GM18868 (cell line): ENCODE measurements around the gene CXCR6.

Source experiments
- ATAC-seq: cut with Tn5 transposase; IDR thresholded peaks from one replicate; pipeline ENCODE4 v1.9.1; 2021; ENCODE audit warnings: mild to moderate bottlenecking, moderate library complexity; ENCODE audit not compliant: unreplicated experiment

Gene CXCR6

DNA sequence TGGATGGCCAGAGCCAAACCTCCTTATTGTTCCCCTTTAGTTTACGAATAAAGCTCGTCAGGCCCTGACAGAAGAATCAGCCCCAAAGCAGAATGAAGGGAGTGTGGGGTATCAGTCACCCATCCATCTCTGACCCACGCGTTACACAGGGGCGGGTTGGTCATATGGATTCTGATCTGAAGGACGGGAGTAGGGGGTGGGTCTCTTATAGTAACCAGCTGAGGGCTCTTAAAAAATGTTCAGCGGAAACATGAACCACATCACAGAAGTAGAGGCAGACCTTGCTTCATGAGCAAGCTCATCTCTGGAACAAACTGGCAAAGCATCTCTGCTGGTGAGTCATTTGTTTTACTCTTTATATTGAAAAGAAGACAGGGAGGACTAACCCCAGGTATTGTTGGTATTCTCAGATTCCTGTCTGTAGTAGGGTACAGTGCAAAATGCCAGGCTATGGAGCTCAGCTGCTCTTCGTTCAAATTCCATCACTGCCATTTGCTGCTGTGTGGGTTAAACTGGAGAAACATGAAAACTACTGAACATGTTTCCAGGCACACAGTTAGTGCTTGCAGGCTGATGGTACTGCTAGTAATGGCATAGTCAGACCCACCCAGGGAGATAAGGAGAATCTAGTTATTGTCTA, at the start of gene CXCR6:
CXCR6 (plus strand) TSS at position 258 of the 640 bp plus-strand sequence. CDS start 3,018 bp downstream, outside the sequence.
- ATAC-seq: no peak

- ATAC-seq: no peak
Measured at GRCh38 chr3:45894015-45894414, 49.2 kb upstream of the CXCR6 start.

DNA sequence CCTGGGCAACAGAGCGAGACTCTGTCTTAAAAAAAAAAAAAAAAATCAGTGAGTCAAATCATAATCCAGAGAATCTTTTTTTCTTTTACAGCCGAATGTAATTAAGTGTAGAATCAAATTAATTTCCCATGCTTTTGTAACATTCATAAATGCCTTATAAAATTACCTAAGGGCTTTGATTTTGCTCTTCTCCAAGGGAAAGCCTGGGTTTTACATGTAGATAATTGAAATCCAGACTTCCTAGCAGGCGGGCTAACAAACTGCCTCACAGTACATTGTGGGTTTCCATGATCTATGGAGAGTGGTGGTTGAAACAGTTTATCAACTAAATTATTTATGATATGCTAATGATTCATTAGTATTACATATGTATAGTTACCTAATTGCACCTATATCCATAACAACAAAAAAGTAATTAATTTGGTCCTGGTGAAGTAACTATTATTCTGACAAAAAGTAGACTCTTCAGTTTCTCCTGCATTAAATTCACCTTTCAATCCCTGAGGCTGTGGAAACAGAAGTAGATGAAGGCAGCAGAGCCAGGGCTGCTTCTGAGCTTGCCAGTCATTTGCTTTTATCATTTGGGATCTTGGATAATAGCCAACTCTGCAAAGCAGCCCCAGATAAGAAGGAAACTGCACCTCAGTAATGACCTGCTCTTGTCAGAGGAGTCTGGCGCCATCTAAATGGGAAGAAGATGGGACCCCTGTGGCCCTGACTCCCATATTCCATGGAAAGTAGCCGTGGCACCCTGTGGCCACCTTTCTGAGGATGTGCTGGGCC, 47.4 kb upstream of the CXCR6 start:
- ATAC-seq: no peak

GRCh38 chr3:45896956-45897355, 46.3 kb upstream of the CXCR6 start:
- no peak for ATAC-seq

GRCh38 chr3:45904931-45905330, 38.3 kb upstream of the CXCR6 start:
- ATAC-seq: peak; percentile 77

DNA sequence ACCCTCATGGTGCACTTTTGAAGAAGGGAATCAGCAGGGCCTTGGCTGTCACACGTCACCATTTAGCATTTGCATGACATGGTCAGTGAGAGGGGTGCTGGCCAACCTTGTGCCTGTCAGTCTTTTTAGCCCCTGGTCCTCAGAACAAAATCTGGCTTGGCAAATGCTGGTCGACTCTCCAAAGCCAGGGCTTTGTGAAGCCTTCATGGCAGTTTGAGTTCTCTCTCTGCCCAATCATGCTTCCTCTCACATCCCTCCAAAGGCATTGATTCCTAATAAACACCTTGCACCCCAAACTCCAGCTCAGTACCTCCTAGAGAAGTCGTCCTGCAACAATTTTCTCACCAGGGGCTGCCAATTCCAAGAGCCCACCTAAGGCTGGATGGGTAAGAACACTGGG, 37.5 kb upstream of the CXCR6 start:
- ATAC-seq: no peak

DNA sequence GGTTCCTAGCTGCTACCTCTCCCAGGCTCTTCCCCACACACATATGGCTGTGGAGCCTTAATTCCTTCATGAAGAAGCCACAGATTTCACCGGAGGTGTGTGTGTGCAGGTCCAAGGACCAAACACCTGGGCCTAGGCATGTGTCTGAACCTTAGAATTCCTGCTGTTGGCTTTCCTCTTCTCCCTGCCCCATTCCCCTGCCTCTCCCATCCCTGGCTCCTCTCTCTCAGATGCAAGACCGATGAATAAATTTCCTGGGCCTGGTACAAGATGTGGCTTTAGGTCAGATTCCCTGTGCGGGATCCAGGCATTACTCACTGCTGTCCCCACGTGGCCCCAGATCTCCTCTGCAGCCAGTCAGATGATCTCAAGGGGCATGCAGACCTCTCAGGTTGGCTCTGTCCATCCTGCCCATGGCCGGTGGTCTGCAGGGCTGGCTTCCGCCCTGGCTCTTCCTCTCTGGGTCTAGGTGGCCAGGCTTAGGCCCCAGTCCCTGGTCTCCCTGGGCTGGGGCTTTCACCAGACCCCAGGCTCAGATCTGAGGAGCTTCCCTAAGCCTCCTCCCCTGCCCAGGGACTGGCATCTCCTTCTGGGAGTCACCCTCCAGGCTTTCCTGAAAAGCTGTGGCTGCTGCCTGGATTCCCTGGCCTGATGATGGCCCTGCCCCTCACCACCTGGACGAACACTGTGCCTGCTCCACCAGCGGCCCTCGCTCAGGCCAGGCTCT, 36.4 kb upstream of the CXCR6 start:
- ATAC-seq: no peak

DNA sequence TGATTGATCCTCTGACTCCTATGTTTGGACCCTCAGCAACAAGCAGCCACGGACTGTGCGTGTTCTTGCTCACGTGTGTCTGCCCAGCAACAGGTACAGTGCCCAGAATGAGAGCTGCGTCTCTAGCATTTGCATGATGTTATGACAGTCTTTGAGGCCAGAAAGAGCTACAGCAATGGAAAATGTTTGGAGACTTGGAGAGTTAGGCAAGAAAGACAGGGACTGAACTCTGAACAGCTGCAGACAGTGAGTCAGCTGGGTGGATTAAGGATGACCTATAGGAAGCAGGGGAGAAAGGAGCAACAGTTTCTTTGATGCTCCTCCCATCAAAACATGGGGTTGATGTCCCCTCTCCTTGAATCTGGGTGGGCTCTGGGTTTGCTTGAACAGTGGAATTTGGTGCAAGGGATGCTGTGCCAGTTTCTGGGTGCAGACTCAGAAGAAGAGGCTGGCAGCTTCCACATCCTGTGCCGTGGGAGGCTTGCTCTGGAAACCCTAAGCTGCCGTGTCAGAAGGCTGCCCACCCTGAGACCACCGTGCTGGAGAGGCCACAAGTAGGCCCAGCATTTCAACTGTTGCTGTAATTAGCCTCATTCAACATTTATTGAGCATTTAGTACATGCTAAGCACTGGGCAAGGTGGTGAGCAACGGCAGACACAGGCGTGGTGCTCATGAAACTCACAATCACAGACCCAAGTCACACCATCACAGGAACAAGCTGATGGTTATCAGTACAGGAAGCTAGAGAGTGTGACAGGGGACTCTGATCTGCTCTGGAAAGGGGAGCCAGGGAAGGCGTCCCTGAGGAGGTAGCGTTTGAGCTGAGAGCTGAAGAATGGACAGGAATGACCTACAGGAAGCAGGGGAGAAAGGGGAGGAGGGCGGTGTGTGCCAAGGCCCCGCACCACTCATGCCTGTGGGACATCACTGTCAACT, 35.2 kb upstream of the CXCR6 start:
- no peak for ATAC-seq

DNA sequence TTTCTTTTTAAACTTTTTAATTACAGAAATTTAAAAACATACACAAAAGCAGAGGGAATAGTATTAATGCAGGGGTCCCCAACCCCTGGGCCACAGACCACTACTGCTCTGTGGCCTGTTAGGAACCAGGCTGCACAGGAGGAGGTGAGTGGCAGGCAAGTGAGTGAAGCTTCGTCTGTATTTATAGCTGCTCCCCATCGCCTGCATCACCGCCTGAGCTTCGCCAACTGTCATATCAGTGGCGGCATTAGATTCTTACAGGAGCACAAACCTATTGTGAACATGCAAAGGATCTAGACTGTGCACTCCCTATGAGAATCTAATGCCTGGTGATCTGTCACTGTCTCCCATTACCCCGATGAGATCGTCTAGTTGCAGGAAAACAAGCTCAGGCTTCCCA, 34.5 kb upstream of the CXCR6 start:
- no peak for ATAC-seq

DNA sequence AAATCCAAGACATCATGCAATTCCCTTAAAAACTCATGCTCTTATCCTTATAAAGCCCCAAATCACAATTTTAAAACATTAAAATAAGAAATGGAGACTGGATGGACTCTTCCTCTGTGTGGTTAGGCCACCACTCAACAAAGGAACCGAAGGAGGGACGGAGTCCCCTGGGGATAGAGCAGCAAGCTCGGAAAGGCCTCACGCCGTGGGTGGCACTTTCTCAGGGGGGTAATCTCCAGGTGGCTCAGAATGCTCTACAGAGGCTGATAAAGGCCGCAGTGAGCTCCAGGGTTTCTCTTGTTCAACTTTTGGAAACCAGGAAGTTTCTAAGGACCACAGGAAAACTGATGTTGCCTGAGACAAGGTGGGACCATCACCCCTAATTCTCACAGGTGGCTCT, 33.7 kb upstream of the CXCR6 start:
- ATAC-seq: no peak

- ATAC-seq: no peak
Measured at GRCh38 chr3:45910892-45911291, 32.4 kb upstream of the CXCR6 start.

DNA sequence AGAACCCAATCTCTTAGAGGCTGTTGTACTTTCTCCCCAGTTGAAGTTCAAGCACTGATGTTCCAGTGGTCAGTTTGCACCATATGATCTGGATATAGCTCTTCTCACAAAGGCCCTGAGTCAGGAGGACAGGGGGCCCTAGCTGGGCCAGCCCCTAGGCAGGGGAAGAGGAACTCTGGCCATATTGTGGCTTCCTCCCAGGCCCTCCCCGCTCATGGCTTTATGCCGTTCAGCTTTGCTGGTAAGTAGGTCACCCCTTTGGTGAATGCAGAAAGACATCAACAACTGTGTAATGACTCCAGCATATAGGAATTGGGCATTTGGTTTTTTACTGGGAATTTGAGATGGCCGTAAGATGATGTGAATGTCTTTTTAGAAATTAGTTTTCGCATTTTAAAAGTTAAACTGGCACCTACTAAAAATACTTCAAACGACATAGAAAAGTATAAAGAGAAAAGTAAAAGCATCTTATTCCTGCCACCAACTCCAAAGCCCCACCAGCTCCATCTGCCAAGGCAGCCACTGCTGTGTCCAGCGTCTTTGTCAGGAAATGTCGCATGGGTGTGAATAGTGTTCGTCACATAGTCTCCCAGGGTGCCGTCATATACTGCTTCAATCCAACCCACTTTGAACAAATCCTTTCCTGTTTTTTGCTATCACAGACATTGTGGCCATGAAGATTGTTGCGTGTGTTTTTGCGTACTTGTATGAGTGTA, 31.6 kb upstream of the CXCR6 start:
- no peak for ATAC-seq

DNA sequence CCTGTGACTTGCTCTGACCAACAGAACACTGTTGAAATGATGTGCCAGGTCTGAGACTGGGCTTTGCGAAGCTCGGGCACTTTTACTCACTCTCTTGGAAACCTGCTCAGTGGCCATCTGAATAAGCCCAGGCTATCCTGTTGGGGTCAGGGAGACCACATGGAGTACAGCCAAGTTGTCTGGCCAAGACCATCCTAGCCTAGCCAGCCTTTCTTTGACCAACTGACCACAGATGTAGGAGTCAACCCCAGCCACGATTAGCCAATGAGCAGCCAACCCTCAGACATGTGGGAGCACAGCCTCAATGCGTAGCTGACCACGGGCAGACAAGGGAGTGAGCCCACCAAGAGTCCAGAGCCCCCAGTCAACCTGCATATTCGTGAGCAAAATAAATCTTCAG, 30.8 kb upstream of the CXCR6 start:
- ATAC-seq: no peak

- no peak for ATAC-seq
Measured at GRCh38 chr3:45914362-45915058, 28.8 kb upstream of the CXCR6 start.

GRCh38 chr3:45915059-45915439, 28.2 kb upstream of the CXCR6 start:
- no peak for ATAC-seq

DNA sequence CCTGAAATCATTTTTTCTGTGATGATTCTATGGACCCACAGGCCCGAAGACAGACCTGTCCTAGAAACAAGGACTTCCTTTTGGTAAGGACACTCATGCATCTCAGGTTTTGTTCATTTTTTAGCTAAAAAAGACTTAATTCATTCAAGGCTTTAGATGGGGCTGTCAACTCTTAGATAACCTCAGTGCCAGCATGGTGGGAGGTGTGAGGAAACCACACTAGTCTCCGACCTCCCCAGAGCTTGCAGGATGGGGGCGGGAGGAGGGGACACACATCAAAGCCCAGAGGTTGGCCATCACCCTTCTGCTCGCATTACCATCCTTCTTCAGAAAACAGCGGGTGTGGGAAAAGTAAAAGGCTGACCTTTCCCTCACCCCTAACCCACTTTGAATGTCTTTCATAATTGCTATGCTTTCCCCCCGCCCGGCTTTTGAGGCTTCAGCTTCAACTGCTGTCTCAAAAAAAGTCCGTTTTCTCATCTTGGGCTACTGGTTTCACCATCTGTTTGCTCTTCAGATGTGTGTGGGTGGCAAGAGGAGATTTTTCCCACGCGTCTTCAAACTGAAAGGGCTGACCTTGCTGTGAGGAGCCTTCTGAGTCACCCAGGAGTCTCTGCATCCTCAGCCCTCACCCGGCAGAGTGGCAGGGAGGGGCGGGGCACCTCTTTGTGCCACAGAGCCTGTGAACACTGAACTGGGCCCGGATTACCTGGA, 27.6 kb upstream of the CXCR6 start:
- ATAC-seq: peak; percentile 91

DNA sequence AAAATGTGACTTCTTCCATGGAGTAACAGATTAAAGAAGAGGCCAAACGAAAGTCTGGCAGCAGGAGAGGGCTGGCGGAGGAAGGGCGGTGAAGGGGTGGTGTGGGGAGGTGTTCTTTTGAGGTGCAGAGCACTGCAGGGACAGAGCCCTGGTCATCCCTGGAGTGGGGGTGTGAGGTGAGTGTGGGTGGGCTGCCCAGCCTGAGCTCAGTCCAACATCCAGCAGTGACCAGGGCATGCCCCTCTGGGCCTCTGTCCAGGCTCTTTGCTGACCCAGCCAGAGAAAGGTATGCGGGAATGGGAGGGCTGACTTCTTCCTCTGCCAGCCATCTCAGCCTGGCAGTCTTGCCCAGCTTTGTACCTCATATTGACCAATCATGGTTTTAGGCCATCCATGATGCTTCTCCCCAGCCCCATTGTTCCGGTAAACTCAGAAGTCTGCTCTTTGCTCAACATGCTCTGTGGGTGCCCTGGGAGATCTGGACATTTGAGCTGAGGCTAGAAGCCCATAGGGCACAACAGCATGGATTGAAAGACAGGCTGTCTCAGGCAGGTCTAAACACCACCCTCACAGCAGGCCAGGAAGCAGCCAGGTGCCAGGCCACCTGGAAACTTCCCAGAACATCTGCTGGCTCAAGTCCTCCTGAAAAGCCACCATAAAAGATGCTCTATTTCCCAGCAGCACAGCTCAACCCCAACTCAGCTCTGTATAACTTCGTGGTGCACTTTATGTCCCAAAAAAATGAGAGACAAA, 25.9 kb upstream of the CXCR6 start:
- no peak for ATAC-seq
